Heart right ventricle (tissue), 16 donors: ENCODE results near the gene RPS27. TPM values are rescaled to one million over a fixed set of nuclear protein-coding genes. Genes with fewer than 3 reads are reported as not detected.

Experiments
- ATAC-seq, 8 donors: fragments of 200-7000 bp; cut with Tn5 transposase; one replicate each; pipeline ENCODE4 v1.9.1; 2020; ENCODE audit warnings: mild to moderate bottlenecking in 8 of 8, moderate library complexity in 8 of 8, moderate number of reproducible peaks in 1 of 8
- DNase-seq, 2 donors: peaks; one replicate each; pipeline ENCODE4 v3.0.0-alpha.2; 2020
- H3K27ac ChIP-seq, 10 donors: fragments of 200-600 bp; sonication (generic) in 2 of 10; one replicate each; pipeline versions ENCODE4 v1.5.0 to v1.8.0; 2020 to 2022; ENCODE audit warnings: mild to moderate bottlenecking in 3 of 10
- H3K27me3 ChIP-seq, 7 donors: fragments of 200-600 bp; one replicate each; pipeline ENCODE4 v1.8.0; 2021 to 2022; ENCODE audit warnings: mild to moderate bottlenecking in 2 of 7
- H3K36me3 ChIP-seq, 9 donors: fragments of 200-600 bp; sonication (generic) in 1 of 9; one replicate each; pipeline versions ENCODE4 v1.5.0 to v1.8.0; 2020 to 2022; ENCODE audit warnings: mild to moderate bottlenecking in 2 of 9
- H3K4me1 ChIP-seq, 9 donors: fragments of 200-600 bp; sonication (generic) in 1 of 9; one replicate each; pipeline versions ENCODE4 v1.5.0 to v1.8.0; 2020 to 2022; ENCODE audit warnings: mild to moderate bottlenecking in 4 of 9
- H3K4me3 ChIP-seq, 10 donors: fragments of 200-600 bp; sonication (generic) in 2 of 10; one replicate each; pipeline versions ENCODE4 v1.5.0 to v1.8.0; 2020 to 2022; ENCODE audit warnings: mild to moderate bottlenecking in 7 of 10, moderate library complexity in 2 of 10
- H3K9me3 ChIP-seq, 11 donors: fragments of 200-600 bp in 10 of 11; sonication (generic) in 2 of 11; one replicate each; pipeline versions ENCODE4 v1.5.0 to v1.8.0; 2013 to 2022; ENCODE audit warnings: mild to moderate bottlenecking in 2 of 11, control low read depth in 1 of 11, moderate library complexity in 1 of 11
- WGBS, 2 donors: extraction: QIAGEN DNeasy Blood & Tissue Kit; methylation state at CpG; one replicate each; pipeline ENCODE4 v1.1.7; 2013; ENCODE audit warnings: inconsistent platforms in 1 of 2; 5-methylcytosine and 5-hydroxymethylcytosine counted together
- intact Hi-C, 10 donors: fragments of 100-400 bp; cut with DNase I; formaldehyde crosslinking; loops; one replicate each; pipeline versions ENCODE4 v1.11.1 to v1.14.2; 2022
- polyA plus RNA-seq, 2 donors: library from polyadenylated mRNA; stranded (reverse); fragments of 200-250 nt; gene quantifications; one replicate each; pipeline ENCODE4 v1.2.3, GENCODE V29; 2013
- total RNA-seq, 10 donors: library from RNA; stranded (reverse); fragmentation: NEBNext Ultra II Directional in 3 of 10; extraction: Animal tissue kit (Norgen Biotek cat#: 25700) in 3 of 10; gene quantifications; one replicate each; pipeline versions ENCODE4 v1.2.1 to v1.2.4, GENCODE V29; 2021 to 2023
- TF ChIP-seq, protein P1 (sequence below), 9 donors: fragments of 200-600 bp; sonication (generic) in 2 of 9; IDR thresholded peaks; one replicate each; pipeline versions ENCODE4 v1.5.0 to v1.8.0; 2021 to 2022; ENCODE audit warnings: antibody characterized with exemption in 9 of 9, mild to moderate bottlenecking in 5 of 9, moderate library complexity in 1 of 9
- donor health status: Arrhythmogenic right ventricular cardiomyopathy.
- donor health status: ischemic (EF 13 %, LVEDD 7.1; RV severe dilation, severe dysfunction).
- donor health status: healthy with polysubstance abuse.
- donor health status: DM: no; HTN: yes; CAD: no.
- donor health status: DM: no; HTN: no; CAD: no.
- donor health status: ischemic (EF 25% LVEDD 6.9; RV normal size, moderate dysfunction).
- donor health status: ischemic (EF 25% LVEDD 5.7; RV mildly dilated, moderate dysfunction).
- donor health status: healthy.
- donor health status: DM: yes; HTN: yes; CAD: no.
- donor health status: Ischemic cardiomyopathy.
- donor health status: ischemic (EF 35%, LVEDD 5.7; RV mildly dilated, moderate dysfunction).
- donor health status: nonischemic (EF 11% LVEDD 7.7; RV severe dilation, severe dysfunction).
- donor health status: DM: yes; HTN: yes; CAD: no.
- donor health status: PGD.
- donor health status: ischemic (EF 29% LVEDD 5.4; RV normal size, mild dysfunction).
- donor health status: nonischemic (EF 23%, LVEDD 6.1; RV moderate dilation, normal function).

Gene RPS27
- total and polyA plus RNA-seq, 12 donors: 586 to 8,165 (median 744) TPM

DNA sequence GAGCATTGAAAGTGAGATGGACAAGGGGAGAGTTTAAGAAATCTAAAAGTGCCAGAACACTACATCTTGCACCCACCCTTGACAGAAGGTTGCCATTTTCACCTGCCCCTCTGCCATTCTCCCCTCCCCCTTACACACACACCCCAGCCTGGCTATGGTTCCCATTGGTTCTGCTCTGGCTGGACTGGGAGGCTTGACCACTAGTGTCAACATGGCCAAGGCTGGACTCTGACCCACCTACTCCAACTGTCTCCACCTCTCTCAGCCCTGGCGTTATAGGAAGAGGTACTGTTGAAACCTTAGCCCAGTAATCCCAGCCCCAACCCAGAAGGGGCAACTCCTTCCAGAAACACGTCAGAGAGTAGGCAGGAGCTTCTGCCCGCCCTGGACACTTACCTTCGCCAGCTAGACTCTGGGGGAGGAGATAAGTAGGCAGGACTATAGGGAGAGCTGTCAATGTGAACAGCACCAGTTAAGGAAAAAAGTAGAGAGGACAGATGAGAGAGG is 36.6 kb upstream of the RPS27 start:
- peak in 1 of 2 donors; percentile 3 for DNase-seq
- ATAC-seq: no peak
- H3K36me3 ChIP-seq: peaks cover 0 to 63% (median 46%) of the 10 kb centered on the region in 9 donors
- TF ChIP-seq, protein P1, sequence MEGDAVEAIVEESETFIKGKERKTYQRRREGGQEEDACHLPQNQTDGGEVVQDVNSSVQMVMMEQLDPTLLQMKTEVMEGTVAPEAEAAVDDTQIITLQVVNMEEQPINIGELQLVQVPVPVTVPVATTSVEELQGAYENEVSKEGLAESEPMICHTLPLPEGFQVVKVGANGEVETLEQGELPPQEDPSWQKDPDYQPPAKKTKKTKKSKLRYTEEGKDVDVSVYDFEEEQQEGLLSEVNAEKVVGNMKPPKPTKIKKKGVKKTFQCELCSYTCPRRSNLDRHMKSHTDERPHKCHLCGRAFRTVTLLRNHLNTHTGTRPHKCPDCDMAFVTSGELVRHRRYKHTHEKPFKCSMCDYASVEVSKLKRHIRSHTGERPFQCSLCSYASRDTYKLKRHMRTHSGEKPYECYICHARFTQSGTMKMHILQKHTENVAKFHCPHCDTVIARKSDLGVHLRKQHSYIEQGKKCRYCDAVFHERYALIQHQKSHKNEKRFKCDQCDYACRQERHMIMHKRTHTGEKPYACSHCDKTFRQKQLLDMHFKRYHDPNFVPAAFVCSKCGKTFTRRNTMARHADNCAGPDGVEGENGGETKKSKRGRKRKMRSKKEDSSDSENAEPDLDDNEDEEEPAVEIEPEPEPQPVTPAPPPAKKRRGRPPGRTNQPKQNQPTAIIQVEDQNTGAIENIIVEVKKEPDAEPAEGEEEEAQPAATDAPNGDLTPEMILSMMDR (IDR thresholded peaks at IDR 0.05): no peak
- intact Hi-C loops: loop anchor here in 1 of 10 donors (10.0 kb wide), 1 partner anchor 159 kb away; no protein-coding TSS in a partner anchor
- H3K9me3 ChIP-seq: no peaks in the 10 kb centered on the region
- H3K27ac ChIP-seq: peak overlapping the region in 1 of 10 donors; percentile 11
- WGBS, 2 donors: 80 to 82% methylated on average over 4 of the region's 4 CpGs
- H3K4me1 ChIP-seq: peaks cover 5 to 39% (median 27%) of the 10 kb centered on the region in 9 donors
- H3K4me3 ChIP-seq: no peak overlapping the region
- no peaks in the 10 kb centered on the region for H3K27me3 ChIP-seq

DNA sequence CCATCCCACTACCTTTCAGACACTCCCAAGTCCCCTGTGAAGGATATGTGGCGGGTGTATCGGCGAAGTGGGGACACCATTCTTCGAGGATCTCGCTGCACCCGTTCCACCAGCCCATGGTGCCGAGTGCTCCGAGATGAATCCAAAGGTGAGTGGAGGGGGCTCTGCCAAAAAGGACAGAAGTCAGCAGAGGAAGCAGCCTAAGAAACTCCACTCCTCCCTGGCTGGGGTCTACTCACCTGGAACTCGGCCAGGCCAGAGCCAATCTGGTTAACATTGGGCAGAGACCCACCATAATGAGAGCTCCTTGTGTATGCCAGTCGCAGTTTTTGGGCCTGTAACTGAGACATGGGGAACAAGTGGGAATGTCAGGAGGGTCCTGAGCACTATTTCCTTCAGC is 35.7 kb upstream of the RPS27 start:
- Histone ChIP-seq H3K4me3 (no peak overlapping the region), H3K9me3 (no peaks in the 10 kb centered on the region), H3K27me3 (no peaks in the 10 kb centered on the region), H3K4me1 (peaks cover 5 to 48% (median 35%) of the 10 kb centered on the region in 9 donors), H3K27ac (peak overlapping the region in 1 of 10 donors; percentile 21), H3K36me3 (peaks cover 0 to 59% (median 42%) of the 10 kb centered on the region in 9 donors)
- TF ChIP-seq, protein P1 (IDR thresholded peaks at IDR 0.05): no peak
- no peak for ATAC-seq
- WGBS, 2 donors: 93 to 94% methylated on average over 10 of the region's 10 CpGs
- peak in 1 of 2 donors; percentile 2 for DNase-seq
- intact Hi-C loops: loop anchor here in 1 of 10 donors (10.0 kb wide), 1 partner anchor 160 kb away; no protein-coding TSS in a partner anchor

DNA sequence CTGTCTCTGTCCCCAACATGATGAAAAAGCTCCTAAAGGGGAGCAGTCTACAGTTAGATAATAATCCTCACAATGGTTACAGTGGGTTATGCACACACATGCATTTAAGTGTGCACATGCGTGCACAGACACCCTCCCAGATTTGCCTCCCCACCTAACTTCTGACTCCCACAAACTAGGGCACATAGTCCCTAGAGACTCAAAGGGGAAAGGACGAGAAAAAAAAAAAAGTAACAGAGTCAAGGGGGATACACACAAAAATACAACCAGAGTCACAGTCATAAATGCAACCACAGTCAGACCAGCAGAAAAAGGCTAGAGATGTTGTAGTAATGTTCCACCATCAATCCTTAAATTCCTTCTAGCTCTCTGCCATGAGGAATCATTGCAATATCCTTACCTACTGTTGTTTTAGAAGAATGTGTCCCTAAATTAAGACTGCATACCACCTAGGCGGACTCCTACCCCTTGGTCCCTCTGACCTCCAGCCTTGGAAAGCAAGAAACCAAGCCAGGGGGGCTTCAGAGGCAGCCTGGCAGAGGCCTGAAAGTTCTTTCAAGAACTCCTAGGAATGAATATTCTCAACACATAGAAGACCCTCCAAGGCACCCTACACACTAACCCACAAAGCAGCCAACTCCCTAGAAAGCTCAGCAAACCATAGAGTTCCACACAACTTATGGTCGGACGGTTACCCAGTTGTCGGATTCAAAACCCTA is 33.4 kb upstream of the RPS27 start:
- no peak for ATAC-seq
- TF ChIP-seq, protein P1 (IDR thresholded peaks at IDR 0.05): no peak
- intact Hi-C loops: loop anchor here in 1 of 10 donors (10.0 kb wide), 1 partner anchor 162 kb away; no protein-coding TSS in a partner anchor
- peaks cover 11 to 70% (median 51%) of the 10 kb centered on the region in 9 donors for H3K4me1 ChIP-seq
- peak overlapping the region; percentile 71 to 99 (median 94) for H3K4me3 ChIP-seq
- H3K36me3 ChIP-seq: peaks cover 0 to 58% (median 31%) of the 10 kb centered on the region in 9 donors
- no peaks in the 10 kb centered on the region for H3K27me3 ChIP-seq
- no peak for DNase-seq
- WGBS, 2 donors: 29 to 32% methylated on average over 6 of the region's 6 CpGs
- no peaks in the 10 kb centered on the region for H3K9me3 ChIP-seq
- peak overlapping the region in 9 of 10 donors; percentile 85 to 98 (median 95) for H3K27ac ChIP-seq

DNA sequence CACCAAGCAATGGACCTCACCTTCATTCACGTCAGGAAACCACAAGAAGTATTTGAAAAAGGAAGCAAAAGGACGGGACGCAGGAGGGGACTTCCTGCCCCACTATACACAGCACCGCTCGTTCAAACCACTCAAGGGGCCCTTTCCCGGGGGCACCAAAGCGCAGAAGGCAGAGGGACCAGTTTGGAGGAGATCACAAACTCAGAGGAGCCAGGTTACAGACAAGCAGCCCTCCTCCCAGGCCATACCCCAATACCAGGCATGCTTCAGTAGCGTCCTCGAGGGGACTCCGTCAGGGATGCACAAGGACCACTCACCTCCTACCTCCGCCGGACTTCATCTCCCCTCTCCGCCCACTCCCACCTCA is 32.8 kb upstream of the RPS27 start:
- Histone ChIP-seq H3K27me3 (no peaks in the 10 kb centered on the region), H3K9me3 (no peaks in the 10 kb centered on the region), H3K4me1 (peaks cover 16 to 76% (median 56%) of the 10 kb centered on the region in 9 donors), H3K4me3 (peak overlapping the region; percentile 71 to 99 (median 94)), H3K36me3 (peaks cover 0 to 53% (median 25%) of the 10 kb centered on the region in 9 donors), H3K27ac (peak overlapping the region; percentile 85 to 98 (median 94))
- TF ChIP-seq, protein P1 (IDR thresholded peaks at IDR 0.05): no peak
- ATAC-seq (peak in 5 of 8 donors; percentile 0 to 28 (median 1)), DNase-seq (no peak)
- 1% methylated on average over 13 of the region's 13 CpGs for WGBS, 2 donors
- intact Hi-C loops: loop anchor here in 1 of 10 donors (10.0 kb wide), 1 partner anchor 163 kb away; no protein-coding TSS in a partner anchor
